Measurements from ENCODE around the gene VSIG4.

- TF ChIP-seq, protein P1, sequence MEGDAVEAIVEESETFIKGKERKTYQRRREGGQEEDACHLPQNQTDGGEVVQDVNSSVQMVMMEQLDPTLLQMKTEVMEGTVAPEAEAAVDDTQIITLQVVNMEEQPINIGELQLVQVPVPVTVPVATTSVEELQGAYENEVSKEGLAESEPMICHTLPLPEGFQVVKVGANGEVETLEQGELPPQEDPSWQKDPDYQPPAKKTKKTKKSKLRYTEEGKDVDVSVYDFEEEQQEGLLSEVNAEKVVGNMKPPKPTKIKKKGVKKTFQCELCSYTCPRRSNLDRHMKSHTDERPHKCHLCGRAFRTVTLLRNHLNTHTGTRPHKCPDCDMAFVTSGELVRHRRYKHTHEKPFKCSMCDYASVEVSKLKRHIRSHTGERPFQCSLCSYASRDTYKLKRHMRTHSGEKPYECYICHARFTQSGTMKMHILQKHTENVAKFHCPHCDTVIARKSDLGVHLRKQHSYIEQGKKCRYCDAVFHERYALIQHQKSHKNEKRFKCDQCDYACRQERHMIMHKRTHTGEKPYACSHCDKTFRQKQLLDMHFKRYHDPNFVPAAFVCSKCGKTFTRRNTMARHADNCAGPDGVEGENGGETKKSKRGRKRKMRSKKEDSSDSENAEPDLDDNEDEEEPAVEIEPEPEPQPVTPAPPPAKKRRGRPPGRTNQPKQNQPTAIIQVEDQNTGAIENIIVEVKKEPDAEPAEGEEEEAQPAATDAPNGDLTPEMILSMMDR (IDR thresholded peaks at IDR 0.05) = no peak
- TF ChIP-seq POLR2A (IDR thresholded peaks at IDR 0.05) (no peak), POLR2AphosphoS5 (IDR thresholded peaks at IDR 0.05) (no peak), EP300 (IDR thresholded peaks at IDR 0.05) (no peak)
Observed at GRCh38 chrX:66028936-66029335, 10.9 kb downstream of the VSIG4 start.

All from gastroesophageal sphincter (tissue), 3 donors.